Fibroblast of peridontal ligament (primary cell): ENCODE data around the gene UNC13A.

Experiments used
- DNase-seq: peaks from one replicate; pipeline ENCODE4 v3.0.0-alpha.2; 2010; ENCODE audit errors: extremely low read depth

UNC13A gene

DNA sequence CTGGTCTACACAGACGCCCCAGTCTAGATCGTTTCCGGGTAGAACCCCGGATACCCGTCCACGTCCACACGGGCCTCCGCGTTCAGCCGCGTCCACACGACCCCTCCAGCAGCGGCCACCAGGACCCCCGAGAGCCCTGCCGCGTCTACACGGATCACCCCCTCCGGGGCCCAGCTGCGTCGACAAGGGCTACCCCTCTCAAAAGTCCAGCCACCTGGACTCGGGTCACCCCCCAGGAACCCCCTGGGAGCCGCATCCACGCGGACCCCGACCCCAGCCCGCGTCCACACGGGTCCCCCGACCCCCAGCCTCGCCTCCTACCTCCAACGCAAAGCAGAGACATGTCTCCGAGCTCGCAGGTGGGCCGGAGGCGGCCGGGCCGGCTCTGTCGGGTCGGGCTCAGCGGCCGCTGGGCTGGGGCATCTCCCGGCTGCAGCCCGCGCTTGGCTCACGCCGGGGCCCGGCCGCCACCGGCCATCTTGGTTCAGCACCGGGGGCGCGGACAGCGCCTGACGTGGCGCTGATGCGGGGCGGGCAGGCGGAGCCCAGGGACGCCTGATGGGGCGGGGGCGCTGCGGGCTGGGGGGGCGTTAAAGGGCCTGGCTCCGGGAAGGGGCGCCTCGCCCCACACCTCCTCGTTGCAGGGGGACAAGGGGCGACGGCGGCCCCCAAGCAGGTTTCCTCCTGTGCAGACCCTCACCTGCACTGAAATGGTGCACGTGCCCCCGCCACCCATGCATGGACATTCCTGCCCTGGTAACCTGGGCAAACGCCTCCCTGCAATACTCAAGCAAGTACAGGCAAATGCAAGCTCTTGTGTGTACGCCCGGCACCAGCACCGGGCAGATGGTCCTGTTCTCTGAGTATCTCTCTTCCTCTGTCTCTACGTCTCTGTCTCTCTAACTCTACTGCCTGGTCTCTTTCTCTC, at the start of gene UNC13A:
UNC13A (minus strand) TSS at position 498 of the 928 bp plus-strand sequence; CDS start at position 343, 155 bp downstream.
- peak; percentile 7 for DNase-seq

DNA sequence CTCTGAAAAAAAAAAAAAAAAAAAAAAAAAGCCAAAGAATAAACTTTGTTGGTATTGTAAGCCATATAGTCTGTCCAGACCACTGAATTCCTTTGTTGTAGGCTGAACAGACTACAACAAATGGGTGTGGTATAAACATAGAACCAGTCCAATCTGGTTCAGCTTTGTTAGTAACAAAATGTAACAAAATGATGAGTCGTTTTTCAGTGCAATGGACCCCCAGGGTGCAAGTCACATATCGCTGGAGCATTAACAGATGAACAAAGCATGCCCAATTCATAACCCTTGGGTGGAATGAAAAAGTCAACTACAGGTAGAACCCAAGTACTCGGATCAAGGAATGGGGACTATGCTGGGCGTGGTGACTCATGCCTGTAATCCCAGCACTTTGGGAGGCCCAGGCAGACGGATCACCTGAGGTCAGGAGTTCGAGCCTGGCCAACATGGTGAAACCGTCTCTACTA, 49.6 kb upstream of the UNC13A start:
- peak; percentile 27 for DNase-seq

- no peak for DNase-seq
These were observed 47.3 kb upstream of the UNC13A start for GRCh38 chr19:17735410-17735809.

GRCh38 chr19:17734146-17734545, 46.0 kb upstream of the UNC13A start:
- DNase-seq, result no peak

DNA sequence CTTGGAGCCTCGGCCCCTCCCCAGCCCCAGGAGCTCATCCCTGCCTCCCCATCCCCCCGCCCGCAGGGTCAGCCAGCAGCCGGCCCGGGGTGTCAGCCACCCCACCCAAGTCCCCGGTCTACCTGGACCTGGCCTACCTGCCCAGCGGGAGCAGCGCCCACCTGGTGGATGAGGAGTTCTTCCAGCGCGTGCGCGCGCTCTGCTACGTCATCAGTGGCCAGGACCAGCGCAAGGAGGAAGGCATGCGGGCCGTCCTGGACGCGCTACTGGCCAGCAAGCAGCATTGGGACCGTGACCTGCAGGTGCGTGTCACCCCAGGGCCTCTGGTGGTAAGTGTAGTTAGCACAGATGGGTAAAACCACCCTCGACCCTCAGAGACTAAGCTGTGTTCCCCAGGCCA, 45.0 kb upstream of the UNC13A start:
- no peak for DNase-seq

DNA sequence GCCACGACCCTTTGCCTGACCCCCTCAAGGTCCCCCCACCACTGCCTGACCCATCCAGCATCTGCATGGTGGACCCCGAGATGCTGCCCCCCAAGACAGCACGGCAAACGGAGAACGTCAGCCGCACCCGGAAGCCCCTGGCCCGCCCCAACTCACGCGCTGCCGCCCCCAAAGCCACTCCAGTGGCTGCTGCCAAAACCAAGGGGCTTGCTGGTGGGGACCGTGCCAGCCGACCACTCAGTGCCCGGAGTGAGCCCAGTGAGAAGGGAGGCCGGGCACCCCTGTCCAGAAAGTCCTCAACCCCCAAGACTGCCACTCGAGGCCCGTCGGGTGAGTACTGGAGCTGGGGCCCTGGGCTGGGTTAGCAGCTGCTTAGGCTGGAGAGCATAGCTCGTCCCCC, 39.7 kb upstream of the UNC13A start:
- no peak for DNase-seq

DNA sequence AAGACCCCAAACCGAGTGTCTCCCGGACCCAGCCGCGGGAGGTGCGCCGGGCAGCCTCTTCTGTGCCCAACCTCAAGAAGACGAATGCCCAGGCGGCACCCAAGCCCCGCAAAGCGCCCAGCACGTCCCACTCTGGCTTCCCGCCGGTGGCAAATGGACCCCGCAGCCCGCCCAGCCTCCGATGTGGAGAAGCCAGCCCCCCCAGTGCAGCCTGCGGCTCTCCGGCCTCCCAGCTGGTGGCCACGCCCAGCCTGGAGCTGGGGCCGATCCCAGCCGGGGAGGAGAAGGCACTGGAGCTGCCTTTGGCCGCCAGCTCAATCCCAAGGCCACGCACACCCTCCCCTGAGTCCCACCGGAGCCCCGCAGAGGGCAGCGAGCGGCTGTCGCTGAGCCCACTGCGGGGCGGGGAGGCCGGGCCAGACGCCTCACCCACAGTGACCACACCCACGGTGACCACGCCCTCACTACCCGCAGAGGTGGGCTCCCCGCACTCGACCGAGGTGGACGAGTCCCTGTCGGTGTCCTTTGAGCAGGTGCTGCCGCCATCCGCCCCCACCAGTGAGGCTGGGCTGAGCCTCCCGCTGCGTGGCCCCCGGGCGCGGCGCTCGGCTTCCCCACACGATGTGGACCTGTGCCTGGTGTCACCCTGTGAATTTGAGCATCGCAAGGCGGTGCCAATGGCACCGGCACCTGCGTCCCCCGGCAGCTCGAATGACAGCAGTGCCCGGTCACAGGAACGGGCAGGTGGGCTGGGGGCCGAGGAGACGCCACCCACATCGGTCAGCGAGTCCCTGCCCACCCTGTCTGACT, 39.0 kb upstream of the UNC13A start:
- DNase-seq, result no peak

GRCh38 chr19:17726136-17726741, 38.1 kb upstream of the UNC13A start:
- DNase-seq, result no peak

- DNase-seq, result no peak
These were observed 37.4 kb upstream of the UNC13A start for GRCh38 chr19:17725422-17726078.

DNA sequence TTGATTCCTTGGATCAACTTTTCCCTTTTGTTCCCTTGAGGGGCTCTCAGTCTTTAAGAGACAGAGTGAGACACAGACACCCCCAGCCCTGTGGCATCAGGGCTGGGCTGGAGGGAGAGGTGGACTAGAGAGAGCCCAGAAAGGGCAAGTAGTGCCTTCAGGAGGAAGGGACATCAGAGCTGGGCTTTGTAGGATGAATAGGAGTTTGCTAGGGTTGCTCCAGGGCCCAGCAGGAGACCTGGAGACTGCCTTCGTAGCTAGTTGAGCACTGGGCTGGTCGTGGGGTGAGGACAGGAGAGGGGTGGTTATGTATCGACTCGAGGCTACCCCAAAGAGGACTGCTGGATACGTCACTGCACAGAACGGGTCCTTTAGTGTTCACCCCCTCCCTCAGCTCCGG, 36.5 kb upstream of the UNC13A start:
- no peak for DNase-seq

DNA sequence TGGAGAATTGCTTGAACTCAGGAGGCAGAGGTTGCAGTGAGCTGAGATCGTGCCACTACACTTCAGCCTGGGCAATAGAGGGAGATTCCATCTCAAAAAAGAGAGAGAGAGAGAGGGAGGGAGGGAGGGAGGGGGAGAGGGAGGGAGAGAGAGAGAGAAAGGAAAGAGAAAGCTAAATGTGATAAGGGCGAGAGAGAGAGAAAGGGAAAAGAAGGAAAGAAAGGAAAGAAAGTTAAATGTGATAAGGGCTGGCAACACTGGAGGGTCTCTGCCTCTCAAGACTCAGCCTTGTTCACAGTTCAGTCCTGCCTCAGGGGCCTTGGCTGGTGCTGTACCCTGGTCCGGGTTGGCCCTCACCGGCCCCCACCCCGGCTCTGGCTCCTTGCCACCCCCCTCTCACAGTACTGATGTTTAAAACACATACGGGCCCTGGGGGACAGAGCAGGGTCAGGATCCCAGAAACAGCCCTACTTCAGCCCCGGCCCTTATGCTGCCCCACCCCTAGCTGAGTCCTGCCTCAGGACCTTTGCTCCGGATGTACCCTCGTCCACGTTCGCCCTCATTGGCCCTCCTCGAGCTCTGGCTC, 34.6 kb upstream of the UNC13A start:
- no peak for DNase-seq

DNA sequence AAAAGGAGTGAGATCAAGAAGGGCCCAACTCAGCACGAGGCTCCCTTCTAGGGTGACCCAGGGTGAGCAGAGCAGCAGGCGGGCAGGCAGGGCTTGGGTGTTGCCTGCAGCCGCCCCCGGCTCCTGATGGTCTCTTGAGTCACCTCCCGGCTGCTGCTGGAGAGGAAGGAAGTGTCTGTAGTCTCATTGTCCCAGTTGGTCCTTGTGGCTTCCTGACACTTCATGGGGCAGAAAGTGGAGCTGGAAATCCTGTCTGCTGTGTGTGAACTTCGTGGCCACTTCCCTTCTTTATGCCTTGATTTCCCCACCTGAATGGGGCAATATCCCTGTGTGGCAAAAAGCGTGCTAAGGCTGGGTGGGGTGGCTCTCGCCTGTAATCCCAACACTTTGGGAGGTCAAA, 33.7 kb upstream of the UNC13A start:
- DNase-seq, result no peak

DNA sequence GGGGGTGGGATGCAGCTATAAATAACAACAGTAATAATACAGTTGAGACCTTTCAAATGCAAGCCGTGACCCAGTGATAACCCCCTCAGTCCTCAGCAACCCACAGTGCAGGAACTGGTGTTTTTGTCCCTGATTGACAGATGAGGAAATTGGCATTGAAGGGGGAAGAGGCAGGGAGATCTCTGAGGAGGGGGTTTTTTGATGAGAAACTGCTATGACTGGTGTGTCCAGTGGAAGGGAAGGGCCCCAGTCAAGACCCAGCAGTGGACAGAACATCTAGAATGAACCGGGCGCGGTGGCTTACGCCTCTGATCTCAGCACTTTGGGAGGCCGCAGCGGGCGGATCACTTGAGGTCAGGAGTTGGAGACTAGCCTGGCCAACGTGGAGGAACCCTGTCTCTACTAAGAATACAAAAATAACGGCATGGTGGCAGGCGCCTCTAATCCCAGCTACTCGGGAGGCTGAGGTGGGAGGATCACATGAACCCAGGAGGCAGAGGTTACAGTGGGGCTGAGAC, 33.0 kb upstream of the UNC13A start:
- DNase-seq, result no peak

DNA sequence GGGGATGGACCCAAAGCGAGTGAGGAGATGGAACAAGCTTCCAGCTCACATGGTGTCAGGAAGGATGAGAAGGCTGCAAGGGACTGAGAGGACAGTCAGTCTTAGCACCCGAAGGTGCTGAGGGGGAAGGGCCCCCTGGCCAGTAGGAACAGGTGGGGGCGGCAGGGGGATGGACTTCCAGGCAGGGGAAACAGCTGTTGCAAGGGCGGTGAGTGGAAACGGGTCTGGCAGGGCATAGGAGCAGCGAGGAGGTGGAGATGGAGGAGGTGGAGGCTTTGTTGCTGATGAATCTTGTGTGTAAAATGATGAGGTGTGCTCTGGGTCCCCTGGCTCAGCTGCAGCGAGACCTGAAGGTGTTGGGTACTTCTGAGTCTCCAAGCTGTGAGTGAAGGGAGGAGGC, 32.3 kb upstream of the UNC13A start:
- no peak for DNase-seq

- no peak for DNase-seq
These were observed 31.7 kb upstream of the UNC13A start for GRCh38 chr19:17719730-17720400.

DNA sequence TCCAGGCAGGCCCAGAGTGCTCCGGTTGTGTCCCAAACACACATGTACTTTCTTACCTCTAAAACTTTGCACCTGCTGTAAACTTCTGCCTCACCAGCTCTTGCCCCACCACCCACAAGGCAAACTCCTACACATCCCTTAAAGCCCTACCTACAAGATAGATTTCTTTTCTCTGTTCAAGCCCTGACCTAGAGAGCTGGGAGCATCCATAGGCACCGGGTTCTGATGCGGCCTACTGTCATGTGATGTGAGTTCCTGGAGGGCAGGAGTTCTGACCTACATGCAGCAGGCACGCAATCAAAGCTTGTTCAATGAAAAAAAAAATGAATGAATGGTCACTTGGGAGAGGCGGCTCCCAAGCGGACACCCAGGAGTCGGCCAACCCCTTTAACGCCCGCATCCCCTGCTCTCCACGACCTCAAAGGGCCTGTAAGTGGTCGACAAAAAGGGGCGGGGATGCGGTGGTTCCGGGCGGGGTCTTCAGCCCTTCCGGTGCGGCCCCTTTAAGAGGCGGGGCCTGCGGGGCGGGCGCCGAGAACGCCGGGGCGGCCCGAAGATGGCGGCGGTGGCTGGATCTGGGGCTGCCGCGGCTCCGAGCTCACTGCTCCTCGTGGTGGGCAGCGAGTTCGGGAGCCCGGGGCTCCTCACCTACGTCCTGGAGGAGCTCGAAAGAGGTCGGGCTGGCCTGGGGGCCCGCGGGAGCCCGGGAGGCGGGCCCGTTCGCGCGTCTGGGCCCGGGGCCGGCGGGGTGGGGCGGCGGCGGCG, 31.0 kb upstream of the UNC13A start, which contains the start of gene MAP1S:
MAP1S (plus strand) TSS at position 534 of the 765 bp plus-strand sequence; CDS start at position 557, 23 bp downstream.
- peak; percentile 22 for DNase-seq

- DNase-seq, result no peak
These were observed 30.4 kb upstream of the UNC13A start for GRCh38 chr19:17718550-17718946.

- DNase-seq, result no peak
These were observed 28.3 kb upstream of the UNC13A start for GRCh38 chr19:17716309-17716929.

- no peak for DNase-seq
These were observed 23.7 kb upstream of the UNC13A start for GRCh38 chr19:17711851-17712250.
